Upper lobe of right lung (tissue), 1 donor: ENCODE results near the gene LDB2. TPM values are rescaled to one million over a fixed set of nuclear protein-coding genes. Genes with fewer than 3 reads are reported as not detected.

Source experiments
- ATAC-seq: fragments of 200-7000 bp; cut with Tn5 transposase; one replicate; pipeline ENCODE4 v1.9.1; 2020; ENCODE audit warnings: mild to moderate bottlenecking, moderate library complexity
- DNase-seq: peaks from one replicate; pipeline ENCODE4 v3.0.0-alpha.2; 2020
- H3K27ac ChIP-seq: fragments of 200-600 bp; one replicate; pipeline ENCODE4 v1.8.0; 2022
- H3K27me3 ChIP-seq: fragments of 200-600 bp; one replicate; pipeline ENCODE4 v1.8.0; 2022; ENCODE audit warnings: mild to moderate bottlenecking
- H3K36me3 ChIP-seq: fragments of 200-600 bp; one replicate; pipeline ENCODE4 v1.8.0; 2022
- H3K4me1 ChIP-seq: fragments of 200-600 bp; one replicate; pipeline ENCODE4 v1.8.0; 2022
- H3K4me3 ChIP-seq: fragments of 200-600 bp; one replicate; pipeline ENCODE4 v1.8.0; 2022; ENCODE audit warnings: mild to moderate bottlenecking
- H3K9me3 ChIP-seq: fragments of 200-600 bp; one replicate; pipeline ENCODE4 v1.8.0; 2022
- CTCF ChIP-seq: fragments of 200-600 bp; IDR thresholded peaks from one replicate; pipeline ENCODE4 v1.8.0; 2022; ENCODE audit warnings: antibody characterized with exemption
- intact Hi-C: fragments of 100-400 bp; cut with DNase I; formaldehyde crosslinking; loops from one replicate; pipeline ENCODE4 v1.11.0; 2022
- total RNA-seq: library from RNA; stranded (reverse); fragmentation: NEBNext Ultra II Directional; extraction: Animal tissue kit (Norgen Biotek cat#: 25700); gene quantifications from one replicate; pipeline ENCODE4 v1.2.1, GENCODE V29; 2021
- donor health status: DM: no; HTN: yes; CAD: no; lungs with severe emphysema.

LDB2 gene
- total RNA-seq, 1 donor from 2014 or later: 139 TPM

- Histone ChIP-seq H3K9me3 (no peaks in the 10 kb centered on the region), H3K4me3 (no peak overlapping the region), H3K36me3 (no peaks in the 10 kb centered on the region), H3K4me1 (no peaks in the 10 kb centered on the region), H3K27me3 (no peaks in the 10 kb centered on the region), H3K27ac (no peak overlapping the region)
- DNase-seq (no peak), ATAC-seq (no peak)
- intact Hi-C loops: no loop called here
- no peak for TF ChIP-seq CTCF
Measured at GRCh38 chr4:16717266-16717970, 181.0 kb downstream of the LDB2 start.

- H3K27ac ChIP-seq: no peak overlapping the region
- no peaks in the 10 kb centered on the region for H3K9me3 ChIP-seq
- H3K4me3 ChIP-seq: no peak overlapping the region
- TF ChIP-seq CTCF: no peak
- H3K4me1 ChIP-seq: no peaks in the 10 kb centered on the region
- DNase-seq (no peak), ATAC-seq (no peak)
- H3K36me3 ChIP-seq: no peaks in the 10 kb centered on the region
- H3K27me3 ChIP-seq: no peaks in the 10 kb centered on the region
- intact Hi-C loops: no loop called here
Measured at GRCh38 chr4:16715482-16715881, 183.0 kb downstream of the LDB2 start.

- intact Hi-C loops: no loop called here
- H3K27me3 ChIP-seq: no peaks in the 10 kb centered on the region
- no peak for DNase-seq
- no peak overlapping the region for H3K4me3 ChIP-seq
- no peak for ATAC-seq
- no peaks in the 10 kb centered on the region for H3K4me1 ChIP-seq
- no peaks in the 10 kb centered on the region for H3K9me3 ChIP-seq
- H3K27ac ChIP-seq: no peak overlapping the region
- TF ChIP-seq CTCF: no peak
- no peaks in the 10 kb centered on the region for H3K36me3 ChIP-seq
Measured at GRCh38 chr4:16714191-16714590, 184.3 kb downstream of the LDB2 start.

- Histone ChIP-seq H3K4me1 (no peaks in the 10 kb centered on the region), H3K4me3 (no peak overlapping the region), H3K27ac (no peak overlapping the region), H3K9me3 (no peaks in the 10 kb centered on the region), H3K36me3 (no peaks in the 10 kb centered on the region), H3K27me3 (no peaks in the 10 kb centered on the region)
- DNase-seq (no peak), ATAC-seq (no peak)
- no peak for TF ChIP-seq CTCF
- intact Hi-C loops: no loop called here
Measured at GRCh38 chr4:16713696-16714095, 184.7 kb downstream of the LDB2 start.

GRCh38 chr4:16713271-16713670 is 185.2 kb downstream of the LDB2 start:
- TF ChIP-seq CTCF: no peak
- Histone ChIP-seq H3K27ac (no peak overlapping the region), H3K27me3 (no peaks in the 10 kb centered on the region), H3K36me3 (no peaks in the 10 kb centered on the region), H3K4me1 (no peaks in the 10 kb centered on the region), H3K9me3 (no peaks in the 10 kb centered on the region), H3K4me3 (no peak overlapping the region)
- intact Hi-C loops: no loop called here
- ATAC-seq: no peak
- DNase-seq: no peak

GRCh38 chr4:16710198-16710597 is 188.2 kb downstream of the LDB2 start:
- H3K27me3 ChIP-seq: no peaks in the 10 kb centered on the region
- no peak for ATAC-seq
- no peaks in the 10 kb centered on the region for H3K36me3 ChIP-seq
- intact Hi-C loops: no loop called here
- no peaks in the 10 kb centered on the region for H3K9me3 ChIP-seq
- no peak overlapping the region for H3K27ac ChIP-seq
- no peak for TF ChIP-seq CTCF
- H3K4me1 ChIP-seq: no peaks in the 10 kb centered on the region
- no peak for DNase-seq
- no peak overlapping the region for H3K4me3 ChIP-seq
